Loucy (cell line): ENCODE data around the gene CXXC5.
"Not testable (repeated sequence)": the region's sequence is repeated elsewhere in the genome, so short reads cannot be mapped to it uniquely, and the experiment has no call there.

Experiments used
- H2AFZ ChIP-seq: fragments of 200-600 bp; sonication (generic); 2 replicates; pipeline ENCODE4 v1.6.0; 2016; ENCODE audit warnings: antibody characterized with exemption, mild to moderate bottlenecking, low read length, moderate library complexity
- H3F3A ChIP-seq: fragments of 200-600 bp; 2 replicates; pipeline ENCODE4 v1.6.0; 2016; ENCODE audit warnings: antibody characterized with exemption, low read depth, mild to moderate bottlenecking
- H3K27me3 ChIP-seq: fragments of 200-600 bp; sonication (generic); 2 replicates; pipeline ENCODE4 v1.6.1; 2014; ENCODE audit warnings: low read length, mild to moderate bottlenecking; ENCODE audit not compliant: insufficient read depth, poor library complexity, severe bottlenecking
- H3K36me3 ChIP-seq: fragments of 200-600 bp; sonication (generic); 2 replicates; pipeline ENCODE4 v1.6.1; 2016; ENCODE audit warnings: low read length; ENCODE audit not compliant: insufficient read depth
- H3K4me1 ChIP-seq: fragments of 200-600 bp; sonication (generic); 2 replicates; pipeline ENCODE4 v1.5.1; 2014; ENCODE audit warnings: low read length, mild to moderate bottlenecking; ENCODE audit not compliant: insufficient read depth, poor library complexity, severe bottlenecking
- H3K4me2 ChIP-seq: fragments of 200-600 bp; sonication (generic); 2 replicates; pipeline ENCODE4 v1.6.0; 2014; ENCODE audit warnings: antibody characterized with exemption, low read length, low read depth, mild to moderate bottlenecking; ENCODE audit not compliant: poor library complexity, severe bottlenecking
- H3K4me3 ChIP-seq: fragments of 200-600 bp; sonication (generic); 2 replicates; pipeline ENCODE4 v1.5.1; 2014; ENCODE audit warnings: low read length, mild to moderate bottlenecking, mixed read lengths; ENCODE audit not compliant: poor library complexity, severe bottlenecking
- H3K79me2 ChIP-seq: fragments of 200-600 bp; sonication (generic); 2 replicates; pipeline ENCODE4 v1.6.1; 2014; ENCODE audit warnings: low read length; ENCODE audit not compliant: insufficient read depth
- H3K9ac ChIP-seq: fragments of 200-600 bp; sonication (generic); 2 replicates; pipeline ENCODE4 v1.6.0; 2014; ENCODE audit warnings: mild to moderate bottlenecking, low read depth, low read length, moderate library complexity; ENCODE audit not compliant: poor library complexity, severe bottlenecking
- H3K9me2 ChIP-seq: fragments of 200-600 bp; sonication (generic); replicated peaks from 2 replicates; pipeline ENCODE4 v1.6.1; 2016; ENCODE audit warnings: low read depth, low read length, mixed read lengths
- H3K9me3 ChIP-seq: fragments of 200-600 bp; sonication (generic); 2 replicates; pipeline ENCODE4 v1.6.1; 2014; ENCODE audit warnings: mild to moderate bottlenecking, antibody characterized with exemption, low read length, low read depth; ENCODE audit not compliant: insufficient read depth
- H4K20me1 ChIP-seq: fragments of 200-600 bp; sonication (generic); 2 replicates; pipeline ENCODE4 v1.6.0; 2014; ENCODE audit warnings: antibody characterized with exemption, low read length, mild to moderate bottlenecking; ENCODE audit not compliant: insufficient read depth, poor library complexity, severe bottlenecking
- EZH2phosphoT487 ChIP-seq: fragments of 200-600 bp; IDR thresholded peaks from 2 replicates; pipeline ENCODE4 v1.6.1; 2018; ENCODE audit warnings: antibody characterized with exemption, mild to moderate bottlenecking, moderate library complexity, borderline replicate concordance
- TF ChIP-seq, protein P1 (sequence below): fragments of 200-600 bp; sonication (generic); conservative IDR thresholded peaks from 2 replicates; pipeline ENCODE4 v1.5.1; 2014; ENCODE audit warnings: mild to moderate bottlenecking, antibody characterized with exemption, low read length

Gene CXXC5

GRCh38 chr5:139717221-139717620 lies 69.1 kb downstream of the CXXC5 start:
- H4K20me1 ChIP-seq: no peaks in the 10 kb centered on the region
- H3K9ac ChIP-seq: no peak overlapping the region
- no peaks in the 10 kb centered on the region for H3F3A ChIP-seq
- no peaks in the 10 kb centered on the region for H3K27me3 ChIP-seq
- H3K36me3 ChIP-seq: no peaks in the 10 kb centered on the region
- no peak overlapping the region for H2AFZ ChIP-seq
- no peak overlapping the region for H3K4me2 ChIP-seq
- no peaks in the 10 kb centered on the region for H3K79me2 ChIP-seq
- no peak overlapping the region for H3K4me3 ChIP-seq
- no peaks in the 10 kb centered on the region for H3K9me2 ChIP-seq
- TF ChIP-seq EZH2phosphoT487: no peak
- TF ChIP-seq, protein P1, sequence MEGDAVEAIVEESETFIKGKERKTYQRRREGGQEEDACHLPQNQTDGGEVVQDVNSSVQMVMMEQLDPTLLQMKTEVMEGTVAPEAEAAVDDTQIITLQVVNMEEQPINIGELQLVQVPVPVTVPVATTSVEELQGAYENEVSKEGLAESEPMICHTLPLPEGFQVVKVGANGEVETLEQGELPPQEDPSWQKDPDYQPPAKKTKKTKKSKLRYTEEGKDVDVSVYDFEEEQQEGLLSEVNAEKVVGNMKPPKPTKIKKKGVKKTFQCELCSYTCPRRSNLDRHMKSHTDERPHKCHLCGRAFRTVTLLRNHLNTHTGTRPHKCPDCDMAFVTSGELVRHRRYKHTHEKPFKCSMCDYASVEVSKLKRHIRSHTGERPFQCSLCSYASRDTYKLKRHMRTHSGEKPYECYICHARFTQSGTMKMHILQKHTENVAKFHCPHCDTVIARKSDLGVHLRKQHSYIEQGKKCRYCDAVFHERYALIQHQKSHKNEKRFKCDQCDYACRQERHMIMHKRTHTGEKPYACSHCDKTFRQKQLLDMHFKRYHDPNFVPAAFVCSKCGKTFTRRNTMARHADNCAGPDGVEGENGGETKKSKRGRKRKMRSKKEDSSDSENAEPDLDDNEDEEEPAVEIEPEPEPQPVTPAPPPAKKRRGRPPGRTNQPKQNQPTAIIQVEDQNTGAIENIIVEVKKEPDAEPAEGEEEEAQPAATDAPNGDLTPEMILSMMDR: no peak
- no peaks in the 10 kb centered on the region; the same call in 1 of the 2 replicates for H3K9me3 ChIP-seq
- no peaks in the 10 kb centered on the region for H3K4me1 ChIP-seq

- H3K9ac ChIP-seq, H3K36me3 ChIP-seq, H3K4me3 ChIP-seq, H3K9me3 ChIP-seq, H4K20me1 ChIP-seq, H3K27me3 ChIP-seq, H3K9me2 ChIP-seq, H2AFZ ChIP-seq, H3K79me2 ChIP-seq, H3F3A ChIP-seq, H3K4me2 ChIP-seq, H3K4me1 ChIP-seq: not testable (repeated sequence)
Observed at GRCh38 chr5:139718403-139718802, 70.3 kb downstream of the CXXC5 start.

DNA sequence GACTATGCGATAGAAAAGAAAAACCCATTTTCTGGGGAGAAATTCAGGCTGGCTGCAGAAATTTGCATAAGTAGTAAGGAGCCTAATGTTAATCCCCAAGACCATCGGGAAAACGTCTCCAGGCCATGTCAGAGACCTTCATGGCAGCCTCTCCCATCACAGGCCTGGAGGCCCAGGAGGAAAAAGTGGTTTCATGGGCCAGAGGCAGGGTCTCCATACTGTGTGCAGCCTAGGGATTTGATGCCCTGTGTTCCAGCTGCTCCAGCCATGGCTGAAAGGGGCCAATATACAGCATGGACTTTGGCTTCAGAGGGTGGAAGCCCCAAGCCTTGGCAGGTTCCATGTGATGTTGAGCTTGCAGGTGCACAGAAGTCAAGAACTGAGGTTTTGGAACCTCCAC lies 71.8 kb downstream of the CXXC5 start:
- H3K9me2 ChIP-seq, H2AFZ ChIP-seq, H3K9ac ChIP-seq: not testable (repeated sequence)

DNA sequence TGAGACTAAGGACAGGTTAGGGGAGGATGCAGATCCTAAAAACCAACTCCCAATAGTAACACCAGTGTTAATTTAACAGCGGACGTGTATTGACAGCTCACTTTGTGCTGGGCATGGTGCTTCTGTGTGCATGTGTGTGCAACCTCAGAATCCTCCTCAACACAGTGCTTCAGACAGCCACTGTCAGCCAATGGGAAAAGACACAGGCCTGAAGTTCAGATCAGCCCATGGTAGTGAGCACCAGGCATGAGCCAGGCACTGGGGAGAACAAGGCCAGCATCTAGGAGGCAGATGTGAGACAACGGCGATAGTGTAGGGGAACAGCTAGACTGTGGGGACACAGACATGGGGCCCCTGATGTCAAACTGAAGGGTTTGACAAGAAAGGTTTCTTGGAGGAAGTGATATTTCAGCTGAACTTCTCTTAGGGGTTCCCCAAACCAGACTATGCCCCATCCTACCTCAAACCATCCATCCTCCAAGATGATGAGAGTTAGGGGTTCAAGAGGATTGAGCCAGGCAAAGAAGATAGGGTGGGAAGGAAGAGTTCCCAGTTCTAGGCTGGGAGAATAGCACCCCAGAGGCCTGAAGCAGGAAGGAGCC lies 75.9 kb downstream of the CXXC5 start:
- H3K9me3 ChIP-seq: no peaks in the 10 kb centered on the region; the same call in 1 of the 2 replicates
- H3F3A ChIP-seq: no peaks in the 10 kb centered on the region
- no peaks in the 10 kb centered on the region for H3K4me1 ChIP-seq
- TF ChIP-seq EZH2phosphoT487: no peak
- TF ChIP-seq, protein P1: no peak
- no peaks in the 10 kb centered on the region for H3K36me3 ChIP-seq
- no peak overlapping the region for H2AFZ ChIP-seq
- H3K9ac ChIP-seq: no peak overlapping the region
- no peaks in the 10 kb centered on the region for H4K20me1 ChIP-seq
- H3K79me2 ChIP-seq: no peaks in the 10 kb centered on the region
- no peak overlapping the region for H3K4me3 ChIP-seq
- H3K9me2 ChIP-seq: no peaks in the 10 kb centered on the region
- H3K27me3 ChIP-seq: no peaks in the 10 kb centered on the region
- no peak overlapping the region for H3K4me2 ChIP-seq

More for the DNA sequence above, 71.8 kb downstream of the CXXC5 start:
- H3K9me3 ChIP-seq, H4K20me1 ChIP-seq, H3K4me3 ChIP-seq, H3K4me2 ChIP-seq, H3K4me1 ChIP-seq, H3K27me3 ChIP-seq, H3K79me2 ChIP-seq, H3K36me3 ChIP-seq, H3F3A ChIP-seq: not testable (repeated sequence)
